ENCODE measurements around the gene MUTYH. TPM values are rescaled to one million over a fixed set of nuclear protein-coding genes. Genes with fewer than 3 reads are reported as not detected.

MUTYH gene
- total RNA-seq, 1 donor from 2014 or later: 48.2 TPM

GRCh38 chr1:45353685-45354084, 13.4 kb upstream of the MUTYH start:
- H3K9me3 ChIP-seq (ENCODE audit: low read depth): no peaks in the 10 kb centered on the region
- H3K4me3 Mint-ChIP-seq: no peak overlapping the region
- H3K4me1 Mint-ChIP-seq: no peaks in the 10 kb centered on the region
- H4K20me1 ChIP-seq (ENCODE audit: low read depth): no peaks in the 10 kb centered on the region
- H3K4me1 ChIP-seq: no peaks in the 10 kb centered on the region
- H3K27me3 Mint-ChIP-seq (ENCODE audit: insufficient read depth, low read depth): peaks cover 3% of the 10 kb centered on the region
- no peak overlapping the region for H3K27ac ChIP-seq
- no peaks in the 10 kb centered on the region for H3K36me3 ChIP-seq
- no peak overlapping the region for H3K4me3 ChIP-seq
- no peak overlapping the region for H3K4me2 ChIP-seq
- no peaks in the 10 kb centered on the region for H3K9me3 Mint-ChIP-seq
- H3K36me3 Mint-ChIP-seq: no peaks in the 10 kb centered on the region
- DNase-seq (ENCODE audit: low spot score): no peak
- TF ChIP-seq EZH2 (IDR thresholded peaks at IDR 0.05) (no peak), EZH2phosphoT487 (IDR thresholded peaks at IDR 0.05) (no peak), CTCF (IDR thresholded peaks at IDR 0.05) (no peak)
- H2AFZ ChIP-seq (replicated peaks): no peak overlapping the region
- no peak overlapping the region for H3K9ac ChIP-seq
- no peak overlapping the region for H3K27ac Mint-ChIP-seq
- H3F3A ChIP-seq (ENCODE audit: low read depth): no peaks in the 10 kb centered on the region
- no peaks in the 10 kb centered on the region for H3K79me2 ChIP-seq (ENCODE audit: low read depth)
- no peaks in the 10 kb centered on the region for H3K27me3 ChIP-seq

- Mint-ChIP-seq H3K27ac (no peak overlapping the region), H3K9me3 (no peaks in the 10 kb centered on the region), H3K27me3 (ENCODE audit: insufficient read depth, low read depth) (peaks cover 6% of the 10 kb centered on the region), H3K4me1 (no peaks in the 10 kb centered on the region), H3K36me3 (no peaks in the 10 kb centered on the region), H3K4me3 (no peak overlapping the region)
- H3K4me2 ChIP-seq: no peak overlapping the region
- H3K4me3 ChIP-seq: no peak overlapping the region
- no peaks in the 10 kb centered on the region for H3F3A ChIP-seq (ENCODE audit: low read depth)
- H3K9me3 ChIP-seq (ENCODE audit: low read depth): no peaks in the 10 kb centered on the region
- TF ChIP-seq CTCF (IDR thresholded peaks at IDR 0.05): no peak
- TF ChIP-seq EZH2 (IDR thresholded peaks at IDR 0.05): no peak
- TF ChIP-seq EZH2phosphoT487 (IDR thresholded peaks at IDR 0.05): no peak
- H2AFZ ChIP-seq (replicated peaks): no peak overlapping the region
- no peak overlapping the region for H3K27ac ChIP-seq
- DNase-seq (ENCODE audit: low spot score): no peak
- no peaks in the 10 kb centered on the region for H3K36me3 ChIP-seq
- H3K4me1 ChIP-seq: no peaks in the 10 kb centered on the region
- no peak overlapping the region for H3K9ac ChIP-seq
- H3K27me3 ChIP-seq: no peaks in the 10 kb centered on the region
- H4K20me1 ChIP-seq (ENCODE audit: low read depth): no peaks in the 10 kb centered on the region
- no peaks in the 10 kb centered on the region for H3K79me2 ChIP-seq (ENCODE audit: low read depth)
Observed at GRCh38 chr1:45351508-45351907, 11.3 kb upstream of the MUTYH start.

GRCh38 chr1:45348966-45349677, 8.9 kb upstream of the MUTYH start:
- Mint-ChIP-seq H3K27me3 (ENCODE audit: insufficient read depth, low read depth) (peaks cover 6% of the 10 kb centered on the region), H3K27ac (no peak overlapping the region), H3K4me1 (no peaks in the 10 kb centered on the region), H3K9me3 (no peaks in the 10 kb centered on the region), H3K4me3 (peak overlapping the region; percentile 47), H3K36me3 (peaks cover 6% of the 10 kb centered on the region)
- Histone ChIP-seq H3K9me3 (ENCODE audit: low read depth) (no peaks in the 10 kb centered on the region), H4K20me1 (ENCODE audit: low read depth) (no peaks in the 10 kb centered on the region), H3F3A (ENCODE audit: low read depth) (no peaks in the 10 kb centered on the region), H3K9ac (no peak overlapping the region), H3K27me3 (no peaks in the 10 kb centered on the region), H3K27ac (no peak overlapping the region), H2AFZ (replicated peaks) (no peak overlapping the region), H3K79me2 (ENCODE audit: low read depth) (no peaks in the 10 kb centered on the region), H3K4me1 (no peaks in the 10 kb centered on the region), H3K4me3 (no peak overlapping the region), H3K36me3 (no peaks in the 10 kb centered on the region), H3K4me2 (no peak overlapping the region)
- TF ChIP-seq EZH2 (IDR thresholded peaks at IDR 0.05) (no peak), EZH2phosphoT487 (IDR thresholded peaks at IDR 0.05) (no peak)
- no peak for DNase-seq (ENCODE audit: low spot score)

GRCh38 chr1:45348609-45348965, 8.3 kb upstream of the MUTYH start:
- Histone ChIP-seq H3K4me1 (no peaks in the 10 kb centered on the region), H3K4me2 (no peak overlapping the region), H3K4me3 (no peak overlapping the region), H3K79me2 (ENCODE audit: low read depth) (no peaks in the 10 kb centered on the region), H3F3A (ENCODE audit: low read depth) (no peaks in the 10 kb centered on the region), H4K20me1 (ENCODE audit: low read depth) (no peaks in the 10 kb centered on the region), H3K36me3 (no peaks in the 10 kb centered on the region), H3K9me3 (ENCODE audit: low read depth) (no peaks in the 10 kb centered on the region), H3K27ac (no peak overlapping the region), H3K9ac (no peak overlapping the region), H3K27me3 (no peaks in the 10 kb centered on the region), H2AFZ (replicated peaks) (no peak overlapping the region)
- H3K36me3 Mint-ChIP-seq: peaks cover 6% of the 10 kb centered on the region
- peaks cover 6% of the 10 kb centered on the region for H3K27me3 Mint-ChIP-seq (ENCODE audit: insufficient read depth, low read depth)
- DNase-seq (ENCODE audit: low spot score): no peak
- TF ChIP-seq EZH2phosphoT487 (IDR thresholded peaks at IDR 0.05): no peak
- no peak for TF ChIP-seq EZH2 (IDR thresholded peaks at IDR 0.05)
- no peak for TF ChIP-seq CTCF (IDR thresholded peaks at IDR 0.05)
- H3K27ac Mint-ChIP-seq: no peak overlapping the region
- no peak overlapping the region for H3K4me3 Mint-ChIP-seq
- no peaks in the 10 kb centered on the region for H3K4me1 Mint-ChIP-seq
- H3K9me3 Mint-ChIP-seq: no peaks in the 10 kb centered on the region

All from neural progenitor cell (in vitro differentiated cells).